K562 (cell line): ENCODE measurements around the gene TCOF1. TPM values are rescaled to one million over a fixed set of nuclear protein-coding genes. Genes with fewer than 3 reads are reported as not detected.

ENCODE experiments used
- BCOR ChIP-seq: fragments of 450-650 bp; IDR thresholded peaks from 2 replicates; pipeline ENCODE4 v1.6.1; 2016
- BRD4 ChIP-seq: fragments of 200-600 bp; sonication (generic); IDR thresholded peaks from 2 replicates; pipeline ENCODE4 v1.6.1; 2017; ENCODE audit warnings: inconsistent platforms
- GATA2 ChIP-seq: sonication (generic); formaldehyde crosslinking; IDR thresholded peaks from 2 replicates; pipeline ENCODE4 v1.4.0; 2020; ENCODE audit warnings: mild to moderate bottlenecking, missing genetic modification reagents
- GTF2E2 ChIP-seq: fragments of 200-800 bp; sonication (Bioruptor generic); IDR thresholded peaks from 2 replicates; pipeline ENCODE4 v1.6.1; 2016; ENCODE audit warnings: missing genetic modification characterization, missing compliant biosample characterization
- HNRNPH1 ChIP-seq: fragments of 200-400 bp; formaldehyde crosslinking; optimal IDR thresholded peaks from 2 replicates; pipeline ENCODE3; 2017; ENCODE audit warnings: low read depth, mild to moderate bottlenecking, low read length, moderate library complexity
- MYNN ChIP-seq, 2 experiments: sonication (generic); formaldehyde crosslinking in 1 of 2; IDR thresholded peaks; 2 replicates each; pipeline versions ENCODE4 v1.5.0 to v1.6.1; 2016 to 2020; ENCODE audit warnings: antibody characterized with exemption in 1 of 2, missing genetic modification reagents in 1 of 2
- NR3C1 ChIP-seq: sonication (generic); formaldehyde crosslinking; IDR thresholded peaks from 2 replicates; pipeline ENCODE4 v1.8.1; 2022; ENCODE audit warnings: missing genetic modification reagents
- RB1 ChIP-seq: fragments of 450-650 bp; IDR thresholded peaks from 2 replicates; pipeline ENCODE4 v1.6.1; 2017; ENCODE audit warnings: low read depth, mild to moderate bottlenecking
- RBM25 ChIP-seq: fragments of 200-400 bp; formaldehyde crosslinking; IDR thresholded peaks from 2 replicates; pipeline ENCODE4 v1.6.1; 2018; ENCODE audit warnings: low read length, low read depth, moderate library complexity; ENCODE audit not compliant: severe bottlenecking
- RCOR1 ChIP-seq, 2 experiments: IDR thresholded peaks; 2 replicates each; pipeline ENCODE4 v1.6.1; 2012; ENCODE audit warnings: low read depth in 2 of 2, low read length in 2 of 2, borderline replicate concordance in 1 of 2, improper control_type of control experiment in 1 of 2
- RFX1 ChIP-seq: fragments of 450-650 bp; IDR thresholded peaks from 2 replicates; pipeline ENCODE4 v1.6.1; 2016; ENCODE audit warnings: mild to moderate bottlenecking, moderate library complexity
- RHOXF2B ChIP-seq: fragments of 250-450 bp; sonication (Bioruptor Pico); conservative IDR thresholded peaks from 2 replicates; pipeline ENCODE4 v1.5.1; 2021
- RREB1 ChIP-seq: fragments of 250-450 bp; sonication (Bioruptor Pico); IDR thresholded peaks from 2 replicates; pipeline ENCODE4 v1.4.0; 2020
- SMARCA5 ChIP-seq: fragments of 450-650 bp; IDR thresholded peaks from 2 replicates; pipeline ENCODE4 v1.6.1; 2016
- SMC3 ChIP-seq: conservative IDR thresholded peaks from 2 replicates; pipeline ENCODE4 v1.6.1; 2011; ENCODE audit warnings: low read depth, low read length, improper control_type of control experiment; ENCODE audit not compliant: insufficient read depth
- SREBF2 ChIP-seq: sonication (generic); formaldehyde crosslinking; IDR thresholded peaks from 2 replicates; pipeline ENCODE4 v1.4.0; 2020; ENCODE audit warnings: mild to moderate bottlenecking, missing genetic modification reagents
- STAG1 ChIP-seq: sonication (generic); formaldehyde crosslinking; IDR thresholded peaks from 2 replicates; pipeline ENCODE4 v1.5.0; 2020; ENCODE audit warnings: missing genetic modification reagents, borderline replicate concordance
- TBL1XR1 ChIP-seq, 2 experiments: IDR thresholded peaks; 2 replicates each; pipeline ENCODE4 v1.6.1; 2012; ENCODE audit warnings: improper control_type of control experiment in 2 of 2, low read length in 2 of 2, mild to moderate bottlenecking in 1 of 2
- TFAP4 ChIP-seq: sonication (generic); formaldehyde crosslinking; IDR thresholded peaks from 2 replicates; pipeline ENCODE4 v1.8.0; 2022; ENCODE audit warnings: missing genetic modification reagents, mild to moderate bottlenecking, moderate library complexity, borderline replicate concordance
- THAP7 ChIP-seq: fragments of 250-450 bp; sonication (Bioruptor Pico); IDR thresholded peaks from 2 replicates; pipeline ENCODE4 v1.5.0; 2021
- ZBTB17 ChIP-seq: fragments of 450-650 bp; formaldehyde crosslinking; IDR thresholded peaks from 2 replicates; pipeline ENCODE4 v1.4.0; 2020; ENCODE audit warnings: mild to moderate bottlenecking
- ZC3H4 ChIP-seq: sonication (generic); formaldehyde crosslinking; IDR thresholded peaks from 2 replicates; pipeline ENCODE4 v1.9.0; 2021; ENCODE audit warnings: missing genetic modification reagents, borderline replicate concordance
- ZNF197 ChIP-seq: fragments of 200-800 bp; sonication (Bioruptor generic); IDR thresholded peaks from 2 replicates; pipeline ENCODE4 v1.6.1; 2016; ENCODE audit warnings: low read depth, missing genetic modification characterization, missing compliant biosample characterization
- ZNF583 ChIP-seq: fragments of 250-450 bp; sonication (Bioruptor Pico); IDR thresholded peaks from 2 replicates; pipeline ENCODE4 v1.4.0; 2020
- polyA plus RNA-seq, 8 experiments: library from polyadenylated mRNA; depleted of rRNA in 4 of 8; stranded (reverse) in 5 of 8; unstranded in 3 of 8; fragments of >200 nt; fragmentation: Nextera tagmentation in 2 of 8; fragmentation: Illumina TruSeq in 1 of 8; extraction: Ambion mirVana in 2 of 8; extraction: Trizol in 1 of 8; gene quantifications; 2 replicates each; pipeline versions ENCODE4 v1.2.1 to v1.2.3, GENCODE V29; 2011 to 2014; ENCODE audit warnings: inconsistent platforms in 1 of 8, missing spikeins in 1 of 8
- total RNA-seq, 7 experiments: library from RNA; depleted of rRNA in 6 of 7; stranded (reverse); fragments of >200 nt in 6 of 7; fragmentation: Illumina TruSeq in 2 of 7; extraction: Trizol in 2 of 7; gene quantifications; 2 replicates each; pipeline versions ENCODE4 v1.2.1 to v1.2.3, GENCODE V29; 2011 to 2021; ENCODE audit warnings: low replicate concordance in 1 of 7

Gene TCOF1
- total and polyA plus RNA-seq, 9 of the 15 experiments (the other 6 are each of a cell fraction or from before 2014, with no cell fraction given) = 9.8 to 134 (median 61.7) TPM

- TF ChIP-seq MYNN (IDR thresholded peaks at IDR 0.05) (0 out of 2 replicates have a peak, but pooled peaks have one; percentile 21), MYNN (CRISPR knock-in tag; IDR thresholded peaks at IDR 0.05) (no peak), RBM25 (peak; percentile 72), SMARCA5 (peak; percentile 11; the same call in 1 of the 2 replicates), ZNF197 (no peak), TFAP4 (CRISPR knock-in tag) (peak; percentile 45; the same call in 1 of the 2 replicates), RFX1 (peak; percentile 58), ZC3H4 (CRISPR knock-in tag) (no peak), THAP7 (CRISPR knock-in tag) (no peak), RHOXF2B (CRISPR knock-in tag) (no peak), STAG1 (peak; percentile 65; the same call in 1 of the 2 replicates), SMC3 (peak; percentile 87), ZNF583 (CRISPR knock-in tag) (no peak), GATA2 (peak; percentile 46), RREB1 (CRISPR knock-in tag) (no peak), HNRNPH1 (no peak), GTF2E2 (tag) (no peak), ZBTB17 (CRISPR knock-in tag) (no peak), RCOR1 (IDR thresholded peaks at IDR 0.05; ENCODE audit: borderline replicate concordance in 1 of 2, low read depth in 2 of 2, low read length in 2 of 2) (peak in 1 of 2 experiments; percentile 32; a peak in 1 of 4 replicates), TBL1XR1 (IDR thresholded peaks at IDR 0.05; ENCODE audit: low read length in 2 of 2) (no peak), NR3C1 (CRISPR knock-in tag) (no peak), BCOR (peak; percentile 59; the same call in 1 of the 2 replicates), RB1 (peak; percentile 65; the same call in 1 of the 2 replicates), SREBF2 (CRISPR knock-in tag) (no peak), BRD4 (no peak)
These were observed 78.7 kb downstream of the TCOF1 start (continued) for GRCh38 chr5:150436141-150436680.
